Uterus (tissue), 2 donors: ENCODE measurements around the gene LRP4.

Experiments used
- POLR2A ChIP-seq, 2 donors: fragments of 450-650 bp; IDR thresholded peaks; one replicate each; pipeline ENCODE4 v1.6.1; 2016; ENCODE audit warnings: antibody characterized with exemption in 2 of 2, mild to moderate bottlenecking in 1 of 2, moderate library complexity in 1 of 2
- TF ChIP-seq, protein P1 (sequence below), 4 experiments: fragments of 200-600 bp in 2 of 4; fragments of 450-650 bp in 2 of 4; sonication (generic) in 2 of 4; IDR thresholded peaks; one replicate each; pipeline ENCODE4 v1.5.1; 2016 to 2019; ENCODE audit warnings: antibody characterized with exemption in 4 of 4, mild to moderate bottlenecking in 2 of 4, moderate library complexity in 1 of 4

- TF ChIP-seq, protein P1, sequence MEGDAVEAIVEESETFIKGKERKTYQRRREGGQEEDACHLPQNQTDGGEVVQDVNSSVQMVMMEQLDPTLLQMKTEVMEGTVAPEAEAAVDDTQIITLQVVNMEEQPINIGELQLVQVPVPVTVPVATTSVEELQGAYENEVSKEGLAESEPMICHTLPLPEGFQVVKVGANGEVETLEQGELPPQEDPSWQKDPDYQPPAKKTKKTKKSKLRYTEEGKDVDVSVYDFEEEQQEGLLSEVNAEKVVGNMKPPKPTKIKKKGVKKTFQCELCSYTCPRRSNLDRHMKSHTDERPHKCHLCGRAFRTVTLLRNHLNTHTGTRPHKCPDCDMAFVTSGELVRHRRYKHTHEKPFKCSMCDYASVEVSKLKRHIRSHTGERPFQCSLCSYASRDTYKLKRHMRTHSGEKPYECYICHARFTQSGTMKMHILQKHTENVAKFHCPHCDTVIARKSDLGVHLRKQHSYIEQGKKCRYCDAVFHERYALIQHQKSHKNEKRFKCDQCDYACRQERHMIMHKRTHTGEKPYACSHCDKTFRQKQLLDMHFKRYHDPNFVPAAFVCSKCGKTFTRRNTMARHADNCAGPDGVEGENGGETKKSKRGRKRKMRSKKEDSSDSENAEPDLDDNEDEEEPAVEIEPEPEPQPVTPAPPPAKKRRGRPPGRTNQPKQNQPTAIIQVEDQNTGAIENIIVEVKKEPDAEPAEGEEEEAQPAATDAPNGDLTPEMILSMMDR (IDR thresholded peaks at IDR 0.05) = peak in 2 of 4 experiments; percentile 8 to 28
- no peak for TF ChIP-seq POLR2A (IDR thresholded peaks at IDR 0.05)
These were observed 1.9 kb downstream of the LRP4 start for GRCh38 chr11:46916286-46917108.
